HEK293 (cell line): Measurements from ENCODE around the gene SDF2.

Source experiments
- KLF9 ChIP-seq: fragments of 450-650 bp; formaldehyde crosslinking; IDR thresholded peaks from 2 replicates; pipeline ENCODE4 v1.5.1; 2016; ENCODE audit warnings: missing biosample characterization, missing genetic modification characterization, low read depth
- SALL2 ChIP-seq: fragments of 450-650 bp; formaldehyde crosslinking; IDR thresholded peaks from 2 replicates; pipeline ENCODE4 v1.5.0; 2017; ENCODE audit warnings: missing biosample characterization, mild to moderate bottlenecking, missing genetic modification characterization, borderline replicate concordance
- TCF7L2 ChIP-seq: IDR thresholded peaks from 2 replicates; pipeline ENCODE4 v1.6.1; 2011; ENCODE audit warnings: low read depth, mild to moderate bottlenecking, inconsistent platforms, low read length, moderate library complexity, borderline replicate concordance
- ZBTB20 ChIP-seq: fragments of 450-650 bp; formaldehyde crosslinking; IDR thresholded peaks from 2 replicates; pipeline ENCODE4 v1.5.1; 2016; ENCODE audit warnings: missing biosample characterization, missing genetic modification characterization
- ZBTB7A ChIP-seq: fragments of 450-650 bp; formaldehyde crosslinking; IDR thresholded peaks from 2 replicates; pipeline ENCODE4 v1.5.1; 2016; ENCODE audit warnings: low read depth, missing biosample characterization, missing genetic modification characterization
- ZNF140 ChIP-seq: fragments of 450-650 bp; formaldehyde crosslinking; IDR thresholded peaks from 2 replicates; pipeline ENCODE4 v1.5.1; 2016; ENCODE audit warnings: missing biosample characterization, missing genetic modification characterization
- ZNF148 ChIP-seq: fragments of 450-650 bp; formaldehyde crosslinking; IDR thresholded peaks from 2 replicates; pipeline ENCODE4 v1.5.0; 2017; ENCODE audit warnings: missing biosample characterization, missing genetic modification characterization, borderline replicate concordance
- ZNF211 ChIP-seq: fragments of 450-650 bp; formaldehyde crosslinking; IDR thresholded peaks from 2 replicates; pipeline ENCODE4 v1.5.1; 2016; ENCODE audit warnings: low read depth, missing biosample characterization, missing genetic modification characterization
- ZNF223 ChIP-seq: fragments of 450-650 bp; formaldehyde crosslinking; IDR thresholded peaks from 2 replicates; pipeline ENCODE4 v1.5.1; 2016; ENCODE audit warnings: missing biosample characterization, missing genetic modification characterization
- ZNF26 ChIP-seq: fragments of 450-650 bp; formaldehyde crosslinking; IDR thresholded peaks from 2 replicates; pipeline ENCODE4 v1.5.1; 2016; ENCODE audit warnings: missing biosample characterization, missing genetic modification characterization
- ZNF280C ChIP-seq: fragments of 450-650 bp; formaldehyde crosslinking; IDR thresholded peaks from 2 replicates; pipeline ENCODE4 v1.5.1; 2016; ENCODE audit warnings: missing biosample characterization, missing genetic modification characterization
- ZNF292 ChIP-seq: fragments of 450-650 bp; formaldehyde crosslinking; IDR thresholded peaks from 2 replicates; pipeline ENCODE4 v1.5.1; 2016; ENCODE audit warnings: low read depth, missing biosample characterization, missing genetic modification characterization, borderline replicate concordance
- ZNF37A ChIP-seq: fragments of 450-650 bp; IDR thresholded peaks from 2 replicates; pipeline ENCODE4 v1.5.1; 2018; ENCODE audit warnings: missing biosample characterization, missing genetic modification characterization
- ZNF398 ChIP-seq: fragments of 450-650 bp; formaldehyde crosslinking; IDR thresholded peaks from 2 replicates; pipeline ENCODE4 v1.5.1; 2017; ENCODE audit warnings: missing biosample characterization, missing genetic modification characterization
- ZNF473 ChIP-seq: fragments of 450-650 bp; formaldehyde crosslinking; IDR thresholded peaks from 2 replicates; pipeline ENCODE4 v1.5.1; 2017; ENCODE audit warnings: missing biosample characterization, missing genetic modification characterization
- ZNF544 ChIP-seq: fragments of 450-650 bp; formaldehyde crosslinking; IDR thresholded peaks from 2 replicates; pipeline ENCODE4 v1.5.0; 2017; ENCODE audit warnings: missing biosample characterization, missing genetic modification characterization
- ZNF555 ChIP-seq: fragments of 450-650 bp; formaldehyde crosslinking; conservative IDR thresholded peaks from 2 replicates; pipeline ENCODE4 v1.5.1; 2017; ENCODE audit warnings: missing biosample characterization, mild to moderate bottlenecking, missing genetic modification characterization, inconsistent platforms
- ZNF560 ChIP-seq: fragments of 450-650 bp; formaldehyde crosslinking; IDR thresholded peaks from 2 replicates; pipeline ENCODE4 v1.5.1; 2017; ENCODE audit warnings: missing biosample characterization, missing genetic modification characterization, borderline replicate concordance
- ZNF600 ChIP-seq: fragments of 450-650 bp; formaldehyde crosslinking; IDR thresholded peaks from 2 replicates; pipeline ENCODE4 v1.5.1; 2016; ENCODE audit warnings: missing biosample characterization, missing genetic modification characterization
- ZNF626 ChIP-seq: fragments of 450-650 bp; sonication (Bioruptor Pico); formaldehyde crosslinking; IDR thresholded peaks from 2 replicates; pipeline ENCODE4 v1.5.1; 2018; ENCODE audit warnings: missing biosample characterization, missing genetic modification characterization, inconsistent platforms
- ZNF654 ChIP-seq: fragments of 450-650 bp; formaldehyde crosslinking; IDR thresholded peaks from 2 replicates; pipeline ENCODE4 v1.5.1; 2016; ENCODE audit warnings: low read depth, missing biosample characterization, missing genetic modification characterization
- ZNF664 ChIP-seq: fragments of 450-650 bp; formaldehyde crosslinking; IDR thresholded peaks from 2 replicates; pipeline ENCODE4 v1.5.1; 2016; ENCODE audit warnings: missing biosample characterization, missing genetic modification characterization
- ZNF701 ChIP-seq: fragments of 450-650 bp; formaldehyde crosslinking; IDR thresholded peaks from 2 replicates; pipeline ENCODE4 v1.5.1; 2016; ENCODE audit warnings: missing biosample characterization, missing genetic modification characterization
- ZXDB ChIP-seq: fragments of 450-650 bp; formaldehyde crosslinking; IDR thresholded peaks from 2 replicates; pipeline ENCODE4 v1.5.1; 2016; ENCODE audit warnings: missing biosample characterization, missing genetic modification characterization
- TF ChIP-seq, protein P1 (sequence below): fragments of 450-650 bp; formaldehyde crosslinking; conservative IDR thresholded peaks from 2 replicates; pipeline ENCODE4 v1.5.1; 2016; ENCODE audit warnings: low read depth, missing biosample characterization, missing genetic modification characterization

SDF2 gene

DNA sequence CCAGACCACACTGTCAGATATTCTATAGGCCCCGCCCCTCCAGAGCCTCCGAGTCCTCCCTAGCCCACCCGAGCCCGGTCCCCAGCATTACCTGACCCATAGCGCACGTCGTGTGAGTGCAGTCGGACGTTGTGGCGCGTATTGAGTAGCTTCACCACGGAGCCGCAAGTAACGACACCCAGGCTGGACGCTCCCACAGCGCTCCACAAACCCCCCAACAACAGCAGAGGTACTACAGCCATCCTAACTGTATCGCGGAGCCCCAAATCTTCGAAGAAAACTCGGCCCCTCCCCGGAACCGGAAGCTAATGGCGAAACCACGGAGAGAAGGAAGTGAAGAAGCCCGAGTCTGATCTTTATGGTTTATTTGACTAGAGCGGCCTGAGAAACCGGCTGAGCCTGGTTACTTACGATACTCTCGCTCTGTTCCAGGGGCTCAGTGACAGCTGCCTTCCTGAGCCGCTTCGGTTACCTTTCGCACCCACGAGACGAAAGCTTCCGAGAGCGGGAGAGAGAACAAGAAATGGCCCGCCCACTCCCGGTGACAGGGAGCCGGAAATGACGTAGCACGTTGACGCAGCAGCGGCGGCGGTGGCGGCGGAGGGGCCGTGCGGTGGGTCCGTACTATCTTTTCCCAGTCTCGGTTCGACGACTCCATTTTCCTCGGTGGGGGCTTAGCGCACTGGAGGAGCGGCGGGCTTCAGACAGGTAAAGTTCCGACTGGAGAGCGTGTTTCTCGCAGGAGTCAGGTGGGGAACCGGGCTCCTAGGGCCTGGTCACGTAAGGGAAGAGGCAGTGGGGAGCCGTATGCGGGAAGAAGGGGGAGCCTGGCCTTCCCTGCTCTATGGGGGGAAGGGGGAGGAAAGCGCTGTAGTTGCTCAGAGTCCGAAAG lies at the start of gene SDF2, which contains the start of gene SUPT6H (continued):
- TF ChIP-seq, protein P1, sequence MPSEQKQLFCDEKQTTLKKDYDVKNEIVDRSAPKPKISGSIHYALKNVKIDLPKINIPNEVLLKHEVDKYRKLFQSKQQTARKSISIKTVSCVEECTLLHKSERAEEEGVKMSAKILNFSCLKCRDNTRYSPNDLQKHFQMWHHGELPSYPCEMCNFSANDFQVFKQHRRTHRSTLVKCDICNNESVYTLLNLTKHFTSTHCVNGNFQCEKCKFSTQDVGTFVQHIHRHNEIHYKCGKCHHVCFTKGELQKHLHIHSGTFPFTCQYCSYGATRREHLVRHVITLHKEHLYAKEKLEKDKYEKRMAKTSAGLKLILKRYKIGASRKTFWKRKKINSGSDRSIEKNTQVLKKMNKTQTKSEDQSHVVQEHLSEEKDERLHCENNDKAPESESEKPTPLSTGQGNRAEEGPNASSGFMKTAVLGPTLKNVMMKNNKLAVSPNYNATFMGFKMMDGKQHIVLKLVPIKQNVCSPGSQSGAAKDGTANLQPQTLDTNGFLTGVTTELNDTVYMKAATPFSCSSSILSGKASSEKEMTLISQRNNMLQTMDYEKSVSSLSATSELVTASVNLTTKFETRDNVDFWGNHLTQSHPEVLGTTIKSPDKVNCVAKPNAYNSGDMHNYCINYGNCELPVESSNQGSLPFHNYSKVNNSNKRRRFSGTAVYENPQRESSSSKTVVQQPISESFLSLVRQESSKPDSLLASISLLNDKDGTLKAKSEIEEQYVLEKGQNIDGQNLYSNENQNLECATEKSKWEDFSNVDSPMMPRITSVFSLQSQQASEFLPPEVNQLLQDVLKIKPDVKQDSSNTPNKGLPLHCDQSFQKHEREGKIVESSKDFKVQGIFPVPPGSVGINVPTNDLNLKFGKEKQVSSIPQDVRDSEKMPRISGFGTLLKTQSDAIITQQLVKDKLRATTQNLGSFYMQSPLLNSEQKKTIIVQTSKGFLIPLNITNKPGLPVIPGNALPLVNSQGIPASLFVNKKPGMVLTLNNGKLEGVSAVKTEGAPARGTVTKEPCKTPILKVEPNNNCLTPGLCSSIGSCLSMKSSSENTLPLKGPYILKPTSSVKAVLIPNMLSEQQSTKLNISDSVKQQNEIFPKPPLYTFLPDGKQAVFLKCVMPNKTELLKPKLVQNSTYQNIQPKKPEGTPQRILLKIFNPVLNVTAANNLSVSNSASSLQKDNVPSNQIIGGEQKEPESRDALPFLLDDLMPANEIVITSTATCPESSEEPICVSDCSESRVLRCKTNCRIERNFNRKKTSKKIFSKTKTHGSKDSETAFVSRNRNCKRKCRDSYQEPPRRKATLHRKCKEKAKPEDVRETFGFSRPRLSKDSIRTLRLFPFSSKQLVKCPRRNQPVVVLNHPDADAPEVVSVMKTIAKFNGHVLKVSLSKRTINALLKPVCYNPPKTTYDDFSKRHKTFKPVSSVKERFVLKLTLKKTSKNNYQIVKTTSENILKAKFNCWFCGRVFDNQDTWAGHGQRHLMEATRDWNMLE: peak; percentile 89
- TF ChIP-seq ZNF626 (tag by site-specific recombination) (no peak), ZBTB20 (tag by site-specific recombination) (peak; percentile 92), KLF9 (tag by site-specific recombination) (peak; percentile 77), ZNF292 (tag by site-specific recombination) (no peak), ZNF211 (tag by site-specific recombination) (no peak), ZNF473 (tag by site-specific recombination) (no peak), ZNF280C (tag by site-specific recombination) (no peak), ZNF148 (no peak), ZNF140 (no peak), ZNF398 (tag by site-specific recombination) (peak; percentile 77), ZNF544 (tag by site-specific recombination) (no peak), TCF7L2 (no peak), ZNF223 (no peak), ZNF654 (tag by site-specific recombination) (no peak), ZBTB7A (tag by site-specific recombination) (no peak), ZNF600 (peak; percentile 69), SALL2 (tag by site-specific recombination) (no peak), ZNF37A (tag by site-specific recombination) (no peak), ZNF555 (tag by site-specific recombination) (no peak), ZNF560 (tag by site-specific recombination) (no peak), ZNF664 (tag by site-specific recombination) (no peak), ZNF701 (tag by site-specific recombination) (no peak), ZXDB (tag by site-specific recombination) (peak; percentile 64), ZNF26 (no peak)
